ENCODE results near the gene NPR1. TPM values are rescaled to one million over a fixed set of nuclear protein-coding genes. Genes with fewer than 3 reads are reported as not detected.
"Not testable (repeated sequence)": the region's sequence is repeated elsewhere in the genome, so short reads cannot be mapped to it uniquely, and the experiment has no call there.

The NPR1 gene
- 100 to 1,000 TPM in 1 of 3 donors, 10 to 100 TPM in 2; 14.9 to 176 (median 81.7) TPM for polyA plus RNA-seq

DNA sequence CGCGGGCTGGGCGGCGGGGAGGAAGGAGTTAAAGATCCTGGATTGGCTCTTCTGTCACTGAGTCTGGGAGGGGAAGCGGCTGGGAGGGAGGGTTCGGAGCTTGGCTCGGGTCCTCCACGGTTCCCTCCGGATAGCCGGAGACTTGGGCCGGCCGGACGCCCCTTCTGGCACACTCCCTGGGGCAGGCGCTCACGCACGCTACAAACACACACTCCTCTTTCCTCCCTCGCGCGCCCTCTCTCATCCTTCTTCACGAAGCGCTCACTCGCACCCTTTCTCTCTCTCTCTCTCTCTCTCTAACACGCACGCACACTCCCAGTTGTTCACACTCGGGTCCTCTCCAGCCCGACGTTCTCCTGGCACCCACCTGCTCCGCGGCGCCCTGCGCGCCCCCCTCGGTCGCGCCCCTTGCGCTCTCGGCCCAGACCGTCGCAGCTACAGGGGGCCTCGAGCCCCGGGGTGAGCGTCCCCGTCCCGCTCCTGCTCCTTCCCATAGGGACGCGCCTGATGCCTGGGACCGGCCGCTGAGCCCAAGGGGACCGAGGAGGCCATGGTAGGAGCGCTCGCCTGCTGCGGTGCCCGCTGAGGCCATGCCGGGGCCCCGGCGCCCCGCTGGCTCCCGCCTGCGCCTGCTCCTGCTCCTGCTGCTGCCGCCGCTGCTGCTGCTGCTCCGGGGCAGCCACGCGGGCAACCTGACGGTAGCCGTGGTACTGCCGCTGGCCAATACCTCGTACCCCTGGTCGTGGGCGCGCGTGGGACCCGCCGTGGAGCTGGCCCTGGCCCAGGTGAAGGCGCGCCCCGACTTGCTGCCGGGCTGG is at the start of gene NPR1:
NPR1 (plus strand) TSS at position 170 of the 818 bp plus-strand sequence; CDS start at position 591, 421 bp downstream.
- WGBS, 3 donors = 1% methylated on average over 65 to 78 of the region's 78 CpGs
- no peak within 1 kb of the TSS for H3K27ac ChIP-seq (ENCODE audit: low read depth, low read length)

DNA sequence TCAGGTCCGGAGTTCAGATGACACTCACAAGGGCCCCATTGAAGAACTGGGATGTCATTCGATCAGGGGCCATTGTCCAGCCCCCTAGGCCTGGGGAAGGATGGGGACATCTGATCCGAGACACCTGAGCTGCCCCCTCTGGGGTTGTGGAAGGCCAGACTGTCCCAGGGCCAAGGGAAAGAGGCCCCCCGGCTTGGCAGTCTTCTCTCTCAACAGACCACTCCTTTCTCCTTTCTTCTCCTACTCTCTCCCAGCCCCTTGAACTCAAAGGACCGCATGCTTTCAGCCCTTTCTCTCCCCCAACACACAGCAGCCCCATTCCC is 49.2 kb upstream of the NPR1 start:
- 79 to 88% (median 87%) methylated on average over 5 of the region's 5 CpGs for WGBS, 3 donors
- no peak overlapping the region for H3K27ac ChIP-seq (ENCODE audit: low read depth, low read length)

DNA sequence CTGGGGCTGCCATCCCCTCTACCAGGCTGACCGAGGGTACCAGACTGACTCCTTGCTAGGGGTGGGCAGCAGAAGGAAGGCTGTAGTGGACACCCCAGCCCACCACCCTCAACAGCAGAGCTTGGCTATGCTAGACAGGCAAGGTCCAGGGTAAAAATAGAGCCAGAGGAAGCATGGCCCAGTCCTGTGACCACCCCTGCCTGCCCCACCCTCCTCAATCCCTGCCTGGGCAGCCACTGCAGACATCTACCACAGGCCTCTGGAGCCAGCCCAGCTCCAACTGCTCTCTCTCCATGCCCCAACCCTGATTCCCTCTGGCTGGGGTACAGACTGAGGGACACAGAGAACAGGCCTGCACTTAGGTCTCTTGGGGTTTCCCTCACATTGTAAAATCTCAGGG is 48.5 kb upstream of the NPR1 start:
- H3K27ac ChIP-seq (ENCODE audit: low read depth, low read length) = no peak overlapping the region
- 100% methylated on average over 1 of the region's 1 CpG for WGBS, 3 donors

DNA sequence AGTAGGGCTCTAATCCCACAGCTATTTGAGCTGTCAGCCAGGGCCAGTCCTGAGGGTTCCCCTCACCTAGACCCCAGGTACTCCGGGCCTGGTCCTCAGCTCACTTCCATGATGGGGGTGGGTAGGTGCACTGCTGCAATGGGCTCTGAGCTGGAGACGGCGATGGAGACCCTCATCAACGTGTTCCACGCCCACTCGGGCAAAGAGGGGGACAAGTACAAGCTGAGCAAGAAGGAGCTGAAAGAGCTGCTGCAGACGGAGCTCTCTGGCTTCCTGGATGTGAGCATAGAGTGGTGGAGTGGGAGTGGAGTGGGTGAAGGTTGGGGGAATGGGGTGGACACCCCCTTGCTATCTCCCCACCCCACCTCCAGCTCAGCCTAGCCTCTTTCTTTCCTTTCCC is 48.1 kb upstream of the NPR1 start:
- 83 to 92% (median 91%) methylated on average over 7 of the region's 7 CpGs for WGBS, 3 donors
- H3K27ac ChIP-seq (ENCODE audit: low read depth, low read length) = no peak overlapping the region

DNA sequence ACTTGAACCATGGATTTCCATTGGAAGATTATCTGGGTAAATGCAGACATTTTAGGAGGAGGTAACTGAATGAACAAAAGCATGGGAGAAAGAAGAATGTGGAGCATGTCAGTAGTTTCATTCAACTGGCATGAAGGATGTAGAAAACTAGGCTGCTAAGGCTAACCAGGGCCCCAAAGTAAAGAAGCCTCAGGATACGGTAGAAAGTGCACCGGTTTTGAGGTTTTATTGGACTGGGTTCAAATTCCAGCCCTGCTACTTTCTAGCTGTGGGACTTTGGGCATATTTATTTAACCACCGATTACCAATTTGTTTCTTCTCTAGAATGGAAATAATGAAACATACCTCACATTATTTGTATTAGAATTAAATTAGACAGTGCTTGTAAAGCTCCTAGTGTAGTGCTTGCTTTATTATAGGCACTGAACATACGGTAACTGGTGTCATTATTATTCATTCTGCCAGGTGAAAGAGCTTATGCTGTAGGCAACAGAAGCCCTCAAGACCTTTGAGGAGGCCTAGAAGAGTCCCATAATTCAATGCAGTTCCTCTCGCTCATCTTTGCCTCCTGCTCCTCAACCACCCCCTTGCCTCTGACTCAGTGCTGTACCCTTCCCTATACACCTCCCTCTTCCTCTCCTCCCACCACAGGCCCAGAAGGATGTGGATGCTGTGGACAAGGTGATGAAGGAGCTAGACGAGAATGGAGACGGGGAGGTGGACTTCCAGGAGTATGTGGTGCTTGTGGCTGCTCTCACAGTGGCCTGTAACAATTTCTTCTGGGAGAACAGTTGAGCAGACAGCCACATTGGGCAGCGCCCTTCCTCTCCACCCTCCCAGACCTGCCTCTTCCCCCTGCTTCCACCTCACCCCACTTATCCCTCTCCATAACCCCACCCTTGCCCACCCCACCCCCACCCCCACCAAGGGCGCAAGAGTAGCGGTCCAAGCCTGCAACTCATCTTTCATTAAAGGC is 47.2 kb upstream of the NPR1 start:
- WGBS, 3 donors = 77 to 81% (median 78%) methylated on average over 10 of the region's 10 CpGs
- H3K27ac ChIP-seq (ENCODE audit: low read depth, low read length) = no peak overlapping the region

DNA sequence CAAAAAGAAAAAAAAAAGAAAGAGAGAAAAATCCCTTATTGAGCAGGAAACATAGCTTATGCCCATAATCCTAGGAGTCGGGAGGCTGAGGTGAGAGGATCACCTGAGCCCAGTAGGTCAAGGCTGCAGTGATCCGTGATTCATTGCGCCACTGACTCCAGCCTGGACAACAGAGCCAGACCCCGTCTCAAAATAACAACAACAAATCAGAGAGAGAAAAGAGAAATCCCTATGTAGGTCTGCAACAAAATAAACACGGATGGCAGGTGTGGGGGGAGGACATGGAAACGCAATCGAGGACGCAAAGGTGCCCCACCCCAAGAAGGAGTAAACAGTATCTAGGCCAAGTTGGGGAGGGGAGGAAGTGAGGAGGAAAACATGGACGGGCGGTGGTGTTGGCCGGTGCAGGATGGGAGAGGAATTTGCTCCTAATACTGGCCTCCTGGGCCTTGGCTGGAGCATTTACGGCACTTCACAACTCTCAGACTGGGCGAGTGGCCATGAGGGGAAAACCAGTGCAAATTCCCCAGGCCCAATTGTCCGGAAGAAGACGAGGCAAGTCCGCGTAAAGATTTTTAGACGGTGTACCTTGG is 45.2 kb upstream of the NPR1 start:
- no peak overlapping the region for H3K27ac ChIP-seq (ENCODE audit: low read depth, low read length)
- WGBS, 3 donors = 43 to 47% (median 44%) methylated on average over 18 of the region's 18 CpGs

DNA sequence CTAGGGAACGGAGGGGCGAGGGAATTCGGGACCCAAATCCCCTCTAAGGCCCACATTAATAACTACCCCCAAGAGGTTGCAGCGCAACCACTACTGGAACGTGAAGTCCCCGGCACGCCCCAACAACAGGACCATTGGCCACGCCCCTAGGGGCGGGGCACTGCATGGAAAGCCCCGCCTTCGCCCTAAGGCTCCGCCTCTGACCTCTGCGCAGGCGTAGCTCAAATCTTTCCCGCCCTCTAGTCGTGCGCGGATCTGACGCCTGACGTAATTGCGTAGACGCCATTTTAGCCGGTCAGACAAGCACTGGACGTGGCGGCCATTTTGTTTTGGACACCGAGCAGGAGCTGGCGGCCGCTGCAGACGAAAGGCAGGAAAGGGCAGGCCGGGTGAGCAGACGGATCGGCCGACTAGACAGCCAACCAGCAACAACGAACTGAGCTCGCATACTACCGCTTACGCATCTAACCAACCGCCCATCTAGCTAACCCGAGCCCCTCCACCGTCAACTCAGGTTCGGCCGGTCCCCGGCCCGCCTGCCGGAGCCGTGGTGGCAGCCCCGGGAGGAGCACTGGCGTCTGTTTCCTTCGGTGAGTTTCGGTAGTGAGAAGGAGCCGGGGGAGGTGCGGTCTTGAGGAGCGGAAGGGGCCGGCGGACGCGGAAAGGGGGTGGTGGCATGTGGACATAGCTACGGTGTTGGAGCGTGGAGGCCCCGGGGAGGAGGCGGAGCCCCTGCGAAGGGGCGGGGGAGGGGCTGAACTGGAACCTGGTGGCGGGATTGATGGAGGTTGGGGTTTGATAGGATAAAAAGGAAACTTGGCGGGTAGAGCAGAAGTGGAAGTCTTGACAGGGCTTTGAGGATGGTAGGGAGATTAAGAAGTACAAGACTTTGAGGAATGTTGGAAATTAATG is 44.5 kb upstream of the NPR1 start, which contains the start of gene CHTOP:
CHTOP (plus strand) TSS at position 313 of the 912 bp plus-strand sequence. CDS start 2,523 bp downstream, outside the sequence.
- WGBS, 3 donors = 1 to 2% (median 2%) methylated on average over 65 of the region's 65 CpGs
- H3K27ac ChIP-seq (ENCODE audit: low read depth, low read length) = peak within 1 kb of the TSS; percentile 63

DNA sequence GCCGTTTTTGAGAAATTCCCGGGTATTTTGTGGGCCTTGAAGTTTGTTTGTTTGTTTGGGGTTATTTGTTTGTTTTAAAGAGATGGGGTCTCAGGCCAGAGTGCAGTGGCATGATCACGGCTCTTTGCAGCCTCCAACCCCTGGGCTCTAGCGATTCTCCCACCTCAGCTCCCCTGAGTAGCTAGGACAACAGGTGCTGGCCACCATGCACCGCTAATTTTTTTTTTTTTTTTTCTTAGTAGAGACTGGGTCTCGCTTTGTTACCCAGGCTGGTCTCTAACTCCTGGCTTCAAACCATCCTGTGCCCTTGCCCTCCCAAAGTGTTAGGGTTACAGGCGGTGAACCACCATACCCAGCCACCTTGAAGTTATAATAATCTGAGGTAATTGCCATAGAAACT is 42.6 kb upstream of the NPR1 start:
- H3K27ac ChIP-seq (ENCODE audit: low read depth, low read length) = no peak overlapping the region

DNA sequence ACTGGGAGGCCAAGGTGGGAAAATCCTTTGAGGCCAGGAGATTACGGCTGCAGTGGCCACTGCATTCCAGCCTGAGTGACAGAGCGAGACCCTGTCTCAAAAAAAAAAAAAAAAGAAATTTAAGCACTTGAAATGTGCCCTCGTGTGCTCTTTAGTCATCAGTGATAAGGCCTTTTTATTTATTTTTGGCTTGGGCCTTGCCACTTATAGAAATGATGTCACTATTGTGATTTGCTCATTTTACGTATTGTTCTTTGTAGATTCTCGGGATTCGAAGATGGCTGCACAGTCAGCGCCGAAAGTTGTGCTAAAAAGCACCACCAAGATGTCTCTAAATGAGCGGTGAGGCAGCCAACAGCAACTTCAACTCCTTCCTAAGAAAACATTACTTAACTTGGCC is 42.2 kb upstream of the NPR1 start:
- H3K27ac ChIP-seq (ENCODE audit: low read depth, low read length) = no peak overlapping the region
- 91 to 97% (median 93%) methylated on average over 9 of the region's 9 CpGs for WGBS, 3 donors

More for the DNA sequence above, 42.6 kb upstream of the NPR1 start:
- WGBS, 3 donors = 71 to 89% (median 89%) methylated on average over 7 of the region's 7 CpGs

DNA sequence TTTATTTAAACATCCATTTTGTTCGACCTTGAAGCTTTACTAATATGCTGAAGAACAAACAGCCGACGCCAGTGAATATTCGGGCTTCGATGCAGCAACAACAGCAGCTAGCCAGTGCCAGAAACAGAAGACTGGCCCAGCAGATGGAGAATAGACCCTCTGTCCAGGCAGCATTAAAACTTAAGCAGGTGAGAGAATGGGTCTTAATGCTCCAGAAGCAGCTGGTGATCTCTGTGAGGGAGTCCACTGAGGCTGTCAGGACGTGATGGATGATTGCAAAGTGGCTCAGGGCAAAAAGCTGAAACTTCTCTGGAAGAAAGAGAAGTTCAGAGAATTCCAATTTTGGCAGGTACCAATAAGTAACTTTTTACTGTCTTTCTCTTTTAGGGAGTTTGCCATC is 40.2 kb upstream of the NPR1 start:
- 26 to 79% (median 77%) methylated on average over 6 of the region's 6 CpGs for whole genome bisulfite sequencing, 3 donors

DNA sequence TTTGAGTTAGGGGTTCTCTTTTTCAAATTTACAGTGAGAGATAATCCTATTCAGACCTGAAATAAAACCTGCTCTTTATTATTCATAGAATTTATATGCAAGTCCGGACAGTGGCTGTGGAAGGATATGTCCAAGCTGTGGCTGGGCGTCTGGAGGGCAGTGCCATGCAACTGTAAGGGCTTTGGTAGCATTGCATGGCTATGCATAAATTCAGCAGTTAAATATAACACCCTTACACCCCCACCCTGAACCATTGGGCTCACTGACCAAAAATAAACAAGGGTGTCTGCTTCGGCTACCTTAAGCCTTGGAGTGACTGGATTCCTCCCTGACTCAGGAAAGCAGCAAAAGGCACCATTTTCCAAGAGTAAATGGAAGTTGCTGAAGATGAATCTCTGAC is 39.2 kb upstream of the NPR1 start:
- 83 to 91% (median 86%) methylated on average over 3 of the region's 3 CpGs for WGBS, 3 donors
- no peak overlapping the region for H3K27ac ChIP-seq (ENCODE audit: low read depth, low read length)

More for the DNA sequence above, 40.2 kb upstream of the NPR1 start:
- no peak overlapping the region for H3K27ac ChIP-seq (ENCODE audit: low read depth, low read length)

DNA sequence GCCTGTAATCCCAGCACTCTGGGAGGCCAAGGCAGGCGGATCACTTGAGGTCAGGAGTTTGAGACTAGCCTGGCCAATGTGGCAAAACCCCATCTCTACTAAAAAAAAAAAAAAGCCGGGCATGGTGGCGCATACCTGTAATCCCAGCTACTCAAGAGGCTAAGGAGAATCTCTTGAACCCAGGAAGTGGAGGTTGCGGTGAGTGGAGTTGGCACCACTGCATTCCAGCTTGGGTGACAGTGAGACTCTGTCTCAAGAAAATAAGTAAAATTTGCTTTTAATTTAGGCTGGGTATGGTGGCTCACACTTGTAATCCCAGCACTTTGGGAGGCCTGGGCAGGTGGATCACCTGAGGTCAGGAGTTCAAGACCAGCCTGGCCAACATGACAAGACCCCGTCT is 38.3 kb upstream of the NPR1 start:
- WGBS, 3 donors = 98 to 100% (median 99%) methylated on average over 5 of the region's 5 CpGs
- not testable (repeated sequence) for H3K27ac ChIP-seq (ENCODE audit: low read depth, low read length)

DNA sequence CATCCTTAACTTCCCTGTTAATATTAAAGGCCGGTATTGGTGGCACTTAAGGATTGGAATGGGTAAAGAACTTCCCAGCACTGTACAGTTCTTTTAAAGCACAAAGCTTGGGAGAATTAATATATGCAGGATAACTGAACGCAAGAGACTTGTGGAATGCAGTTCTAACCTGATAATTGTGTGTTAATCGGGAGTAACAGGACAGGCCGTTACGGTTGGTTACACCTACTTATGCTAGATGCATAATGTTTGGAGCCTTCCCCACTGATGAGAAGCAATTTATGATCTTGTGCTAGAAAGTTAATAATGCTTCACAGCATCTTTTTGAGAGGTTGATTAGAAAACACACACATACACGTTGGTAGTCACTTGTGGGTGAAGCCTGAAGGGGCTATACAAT is 37.6 kb upstream of the NPR1 start:
- 59 to 79% (median 72%) methylated on average over 6 of the region's 6 CpGs for WGBS, 3 donors
- H3K27ac ChIP-seq (ENCODE audit: low read depth, low read length) = no peak overlapping the region

DNA sequence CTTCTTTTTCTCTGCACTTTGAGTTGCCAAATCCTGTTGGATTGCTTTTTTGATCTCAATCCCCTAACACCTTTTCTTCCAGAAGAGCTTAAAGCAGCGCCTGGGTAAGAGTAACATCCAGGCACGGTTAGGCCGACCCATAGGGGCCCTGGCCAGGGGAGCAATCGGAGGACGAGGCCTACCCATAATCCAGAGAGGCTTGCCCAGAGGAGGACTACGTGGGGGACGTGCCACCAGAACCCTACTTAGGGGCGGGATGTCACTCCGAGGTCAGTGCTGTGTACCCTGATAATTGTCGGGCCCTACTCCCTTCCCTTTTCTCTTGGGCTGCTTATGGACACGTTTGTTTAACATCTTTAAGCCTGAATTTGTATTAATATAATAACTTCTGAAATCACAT is 36.3 kb upstream of the NPR1 start:
- 85 to 88% (median 85%) methylated on average over 11 of the region's 11 CpGs for WGBS, 3 donors

DNA sequence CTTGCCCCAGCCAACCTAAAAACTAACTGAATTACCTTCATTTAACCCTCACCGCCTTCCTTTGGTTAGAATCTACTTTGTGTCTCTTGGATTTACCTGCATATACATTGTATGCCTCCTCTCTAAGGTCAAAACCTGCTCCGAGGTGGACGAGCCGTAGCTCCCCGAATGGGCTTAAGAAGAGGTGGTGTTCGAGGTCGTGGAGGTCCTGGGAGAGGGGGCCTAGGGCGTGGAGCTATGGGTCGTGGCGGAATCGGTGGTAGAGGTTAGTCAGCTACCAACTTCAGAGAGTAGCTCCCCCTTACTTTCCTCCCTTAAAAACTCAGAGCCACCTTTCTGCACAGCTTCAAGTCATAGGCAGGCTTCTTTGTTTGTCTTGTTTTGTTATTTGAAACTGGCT is 35.4 kb upstream of the NPR1 start:
- no peak overlapping the region for H3K27ac ChIP-seq (ENCODE audit: low read depth, low read length)
- WGBS, 3 donors = 90 to 91% (median 91%) methylated on average over 11 of the region's 11 CpGs

More for the DNA sequence above, 36.3 kb upstream of the NPR1 start:
- no peak overlapping the region for H3K27ac ChIP-seq (ENCODE audit: low read depth, low read length)

DNA sequence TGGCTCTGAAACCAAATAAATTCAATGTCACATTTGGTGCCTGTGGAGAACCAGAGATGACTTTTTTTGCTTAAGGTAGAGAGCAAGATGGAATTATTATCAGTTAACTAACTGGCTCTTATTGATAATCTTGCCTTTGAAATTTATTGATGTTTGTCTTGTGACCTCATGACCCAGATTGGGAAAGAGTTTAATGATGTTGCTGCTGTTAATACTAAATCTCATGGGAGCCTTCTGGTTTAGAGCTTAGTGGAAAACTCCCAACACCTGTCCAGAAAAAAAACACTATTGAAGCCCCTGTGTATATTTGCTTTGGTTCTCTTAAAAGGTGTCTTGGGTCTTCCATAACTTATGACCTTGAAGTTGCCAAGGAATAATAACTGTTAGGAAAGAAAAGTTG is 34.7 kb upstream of the NPR1 start:
- H3K27ac ChIP-seq (ENCODE audit: low read depth, low read length) = no peak overlapping the region

DNA sequence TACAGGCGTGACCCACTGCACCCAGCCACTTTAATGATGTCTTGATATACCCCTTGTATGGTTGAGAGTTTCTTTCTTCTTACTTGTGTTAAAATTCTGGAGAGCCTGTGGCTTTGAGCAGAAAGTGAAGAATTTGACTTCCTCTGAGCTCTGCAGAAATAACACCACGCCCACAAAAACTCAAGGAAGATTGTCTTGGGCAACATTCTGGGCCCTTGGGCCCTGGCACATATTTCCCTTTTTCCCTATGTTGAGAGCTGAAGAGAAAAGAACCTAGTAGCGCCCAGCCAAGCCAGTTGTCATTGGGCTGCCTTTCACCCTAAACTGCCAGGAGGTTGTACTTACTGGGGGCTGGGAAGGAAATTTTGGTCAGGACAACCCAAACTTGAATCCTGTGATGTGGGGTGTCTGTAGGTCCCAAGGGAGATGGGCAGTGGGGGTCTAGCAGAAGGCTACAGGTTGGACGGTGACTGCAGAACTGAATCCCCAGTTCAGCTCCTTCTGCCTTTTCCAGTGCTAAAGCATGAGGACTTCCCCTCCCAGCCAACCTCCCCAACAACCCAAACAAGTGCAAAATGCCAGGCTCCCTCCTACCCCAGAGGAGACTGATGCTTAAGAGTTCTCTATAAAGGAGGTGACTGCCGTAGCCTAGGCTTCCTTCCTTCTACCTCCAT is 31.7 kb upstream of the NPR1 start:
- 62 to 95% (median 75%) methylated on average over 5 of the region's 5 CpGs for WGBS, 3 donors
- no peak overlapping the region for H3K27ac ChIP-seq (ENCODE audit: low read depth, low read length)
